Fibroblast of mammary gland (primary cell): ENCODE measurements around the gene PISD.

Experiments
- DNase-seq: peaks from one replicate; pipeline ENCODE4 v3.0.0-alpha.2; 2010; ENCODE audit warnings: low read depth
- H3K4me3 ChIP-seq: 2 replicates; pipeline ENCODE4 v1.5.1; 2011; ENCODE audit warnings: low read depth, mild to moderate bottlenecking, low read length, moderate library complexity; ENCODE audit not compliant: control insufficient read depth
- CTCF ChIP-seq: conservative IDR thresholded peaks from 2 replicates; pipeline ENCODE4 v1.5.1; 2011; ENCODE audit warnings: low read depth, low read length, inconsistent platforms; ENCODE audit not compliant: control insufficient read depth, insufficient read depth

Gene PISD

GRCh38 chr22:31662668-31663037 lies 638 bp upstream of the PISD start:
- H3K4me3 ChIP-seq: peak overlapping the region; percentile 90
- TF ChIP-seq CTCF: no peak
- no peak for DNase-seq

GRCh38 chr22:31660860-31661341 lies 1.1 kb downstream of the PISD start:
- peak; percentile 85 for DNase-seq

GRCh38 chr22:31659246-31659645 lies 2.8 kb downstream of the PISD start:
- DNase-seq: no peak
- TF ChIP-seq CTCF: no peak
- no peak overlapping the region for H3K4me3 ChIP-seq

More at GRCh38 chr22:31660860-31661341, 1.1 kb downstream of the PISD start:
- H3K4me3 ChIP-seq: peak overlapping the region; percentile 90

- no peak for TF ChIP-seq CTCF
- no peak for DNase-seq
- no peak overlapping the region for H3K4me3 ChIP-seq
Observed at GRCh38 chr22:31654408-31654807, 7.6 kb downstream of the PISD start.

- TF ChIP-seq CTCF: no peak
- no peak overlapping the region for H3K4me3 ChIP-seq
- no peak for DNase-seq
Observed at GRCh38 chr22:31653944-31654343, 8.1 kb downstream of the PISD start.

GRCh38 chr22:31652911-31653684 lies 8.9 kb downstream of the PISD start:
- no peak for DNase-seq
- no peak overlapping the region for H3K4me3 ChIP-seq
- no peak for TF ChIP-seq CTCF

GRCh38 chr22:31652088-31652487 lies 9.9 kb downstream of the PISD start:
- TF ChIP-seq CTCF: no peak
- DNase-seq: no peak
- no peak overlapping the region for H3K4me3 ChIP-seq
